HG02938 (cell line): ENCODE data around the gene NDUFB4.
A peak's percentile ranks its signal among the peaks of the same experiment; 100 is the strongest.

Experiments used
- ATAC-seq: cut with Tn5 transposase; IDR thresholded peaks from one replicate; pipeline ENCODE4 v1.9.1; 2021; ENCODE audit warnings: mild to moderate bottlenecking, moderate library complexity; ENCODE audit not compliant: unreplicated experiment

NDUFB4 gene

DNA sequence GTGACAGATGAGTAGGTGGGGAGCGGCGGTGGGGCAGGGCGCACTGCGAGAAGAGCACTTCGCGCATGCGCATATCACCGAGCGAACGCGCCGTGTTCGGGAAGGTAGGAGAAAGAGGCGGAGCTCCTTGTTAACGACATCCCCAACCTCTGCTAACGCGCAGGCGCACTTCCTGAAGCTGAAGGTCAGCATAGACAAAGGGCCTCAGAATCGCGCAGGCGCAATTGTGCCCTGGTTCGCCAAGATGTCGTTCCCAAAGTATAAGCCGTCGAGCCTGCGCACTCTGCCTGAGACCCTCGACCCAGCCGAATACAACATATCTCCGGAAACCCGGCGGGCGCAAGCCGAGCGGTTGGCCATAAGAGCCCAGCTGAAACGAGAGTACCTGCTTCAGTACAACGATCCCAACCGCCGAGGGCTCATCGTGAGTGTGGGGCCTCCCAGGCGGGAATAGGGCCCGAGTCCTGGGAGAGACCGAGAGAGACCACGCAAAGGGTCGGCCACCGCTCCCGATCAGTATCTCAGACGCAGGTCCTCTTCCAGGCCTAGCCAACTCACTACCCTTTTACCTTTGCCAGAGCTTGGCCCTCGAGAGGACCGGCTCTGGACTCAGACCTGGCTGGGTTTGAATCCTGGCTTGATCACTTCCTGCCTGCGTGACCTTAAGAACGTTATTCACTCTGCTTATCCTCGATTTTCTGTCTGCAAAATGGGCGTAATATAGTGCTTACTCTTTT, at the start of gene NDUFB4:
TSS of gene NDUFB4 (plus strand) at position 221 of the 737 bp plus-strand sequence. CDS start at position 245, 24 bp downstream.
- ATAC-seq: peak; percentile 94

DNA sequence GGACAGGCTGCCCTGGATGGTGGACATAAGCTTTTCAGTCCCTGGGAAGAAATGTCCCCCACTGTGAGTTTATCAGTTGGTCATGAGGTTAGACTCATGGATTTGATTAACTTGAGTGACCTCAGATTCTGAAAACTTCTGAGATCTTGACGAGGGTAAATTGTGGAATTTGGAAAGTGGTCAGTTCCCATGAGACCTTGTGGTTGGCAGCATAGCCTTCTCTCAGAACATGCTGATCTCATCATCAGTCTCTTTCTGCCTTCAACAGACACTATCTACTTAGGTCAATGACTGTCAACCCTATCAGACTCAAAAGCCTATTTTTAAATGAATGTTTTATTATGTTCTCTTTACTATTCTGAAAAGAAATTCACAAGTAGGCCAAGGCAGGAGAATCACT, 45.6 kb upstream of the NDUFB4 start:
- no peak for ATAC-seq

DNA sequence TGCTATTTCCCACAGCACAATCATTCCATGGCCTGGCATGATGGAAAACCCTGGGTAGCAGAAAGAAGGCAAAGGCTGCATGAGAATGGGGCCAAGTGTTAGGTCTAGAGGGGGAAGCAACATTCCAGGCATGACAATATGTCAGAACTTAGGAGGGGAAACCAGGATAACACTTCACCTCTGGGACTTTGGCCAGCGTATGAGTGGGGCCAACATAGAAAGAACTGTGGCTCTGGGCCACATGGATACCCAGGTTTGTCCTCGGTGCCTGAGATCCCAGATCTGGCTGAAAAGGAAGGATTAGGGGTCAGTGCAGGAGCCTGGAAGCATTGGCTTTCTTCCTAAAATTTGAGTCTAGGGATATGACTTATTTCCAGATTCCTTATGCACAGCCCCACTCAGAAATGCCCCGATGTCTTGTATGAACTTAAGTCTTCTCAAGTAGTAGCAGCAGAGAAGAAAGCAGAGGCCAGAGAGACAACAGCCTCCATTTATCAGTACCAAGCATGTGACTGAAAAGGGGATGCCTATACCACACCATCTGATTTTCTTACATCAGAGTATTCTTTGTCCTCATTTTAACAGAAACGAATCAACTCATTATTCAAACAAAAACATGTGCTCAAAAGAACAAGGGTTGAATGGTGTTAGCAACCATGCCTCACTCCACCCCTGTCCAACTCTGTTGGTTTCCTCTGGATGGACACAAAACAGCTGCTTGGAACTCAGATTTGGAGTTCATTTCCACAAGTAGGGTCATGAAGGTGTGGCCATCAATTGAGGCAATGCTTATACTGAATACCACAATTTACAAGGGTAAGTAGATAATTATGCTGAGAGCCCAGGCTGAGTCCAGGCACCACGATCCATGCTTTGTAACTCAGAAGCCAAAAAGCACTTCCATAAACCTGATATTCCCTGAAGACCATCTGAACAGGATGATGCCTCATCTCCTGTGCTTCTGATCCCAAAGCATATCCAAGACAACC, 43.7 kb upstream of the NDUFB4 start:
- ATAC-seq: no peak

DNA sequence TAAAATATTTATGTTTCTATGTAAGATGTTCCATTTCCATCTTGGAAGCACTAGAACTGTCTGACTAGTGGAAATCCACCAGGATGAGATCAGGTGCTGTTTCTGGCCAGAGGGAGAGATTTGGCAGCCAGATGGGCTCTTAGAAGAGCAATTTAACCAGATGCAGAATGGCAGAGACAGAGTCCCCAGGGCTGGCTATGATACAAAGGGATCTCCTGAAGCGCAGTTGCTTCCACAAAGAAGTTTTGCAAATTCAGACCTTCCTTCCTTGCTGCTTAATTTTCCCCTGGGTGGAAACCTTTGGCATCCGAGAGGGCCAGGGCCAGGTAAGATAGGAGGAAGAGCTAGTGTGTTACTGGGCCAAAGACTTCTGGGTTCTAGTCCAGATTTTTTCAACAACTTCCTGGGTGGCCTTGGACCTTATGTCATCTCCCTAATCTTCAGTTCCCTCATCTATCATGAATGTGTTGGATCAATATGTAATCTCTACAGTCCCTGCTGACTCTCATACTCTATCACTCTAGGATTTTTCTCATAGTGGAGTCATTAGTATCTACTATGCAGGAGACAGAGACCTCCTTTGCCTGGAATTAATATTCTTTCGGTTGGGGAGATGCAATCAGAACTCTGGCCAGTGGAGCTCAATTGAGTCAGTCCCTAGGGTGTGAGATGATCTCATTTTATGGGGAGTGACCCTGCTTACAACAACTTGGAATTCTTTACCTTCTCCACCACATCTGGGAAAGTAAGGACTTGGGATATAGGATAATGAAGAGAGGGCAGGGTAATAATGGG, 41.1 kb upstream of the NDUFB4 start:
- no peak for ATAC-seq

DNA sequence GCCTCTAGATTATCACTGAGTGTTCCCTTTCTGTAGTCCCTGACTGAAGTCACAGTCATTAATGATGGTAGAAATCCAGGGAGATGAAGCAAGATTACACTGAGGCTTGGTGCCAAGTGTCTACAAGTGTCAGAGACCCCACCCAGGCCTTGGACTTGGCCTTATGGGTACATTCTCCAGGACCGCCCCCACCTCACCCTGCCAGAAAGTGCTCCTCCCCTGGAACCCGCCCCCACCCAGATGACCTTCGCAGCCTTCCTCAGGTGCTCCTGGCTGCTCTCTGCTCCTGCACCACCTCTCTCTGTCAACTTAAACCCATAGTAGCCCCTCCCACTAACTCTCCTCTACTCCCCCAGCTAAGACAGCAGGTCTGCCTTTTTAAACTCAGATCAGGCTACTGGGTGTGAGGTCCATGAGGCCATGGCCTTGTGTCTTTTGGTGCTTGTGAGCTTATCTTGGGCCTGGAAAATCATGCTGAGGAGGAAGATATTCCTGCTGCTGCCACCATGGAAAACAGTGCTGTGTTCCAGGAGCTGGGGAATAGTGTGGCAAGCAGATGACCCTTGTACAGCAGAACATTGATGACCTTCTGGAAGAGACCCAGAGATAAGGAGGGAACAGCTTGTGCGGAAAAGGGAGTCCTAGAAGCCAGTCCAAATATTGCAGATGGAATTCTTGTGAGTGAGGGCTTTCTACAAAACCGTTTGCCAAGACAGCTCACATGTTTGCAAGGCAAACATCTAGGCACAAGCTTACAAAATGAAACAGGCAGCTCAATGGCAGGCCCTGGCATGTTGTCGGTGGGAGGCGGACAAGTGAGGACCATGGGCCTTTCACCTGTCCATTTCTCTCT, 40.3 kb upstream of the NDUFB4 start:
- no peak for ATAC-seq

DNA sequence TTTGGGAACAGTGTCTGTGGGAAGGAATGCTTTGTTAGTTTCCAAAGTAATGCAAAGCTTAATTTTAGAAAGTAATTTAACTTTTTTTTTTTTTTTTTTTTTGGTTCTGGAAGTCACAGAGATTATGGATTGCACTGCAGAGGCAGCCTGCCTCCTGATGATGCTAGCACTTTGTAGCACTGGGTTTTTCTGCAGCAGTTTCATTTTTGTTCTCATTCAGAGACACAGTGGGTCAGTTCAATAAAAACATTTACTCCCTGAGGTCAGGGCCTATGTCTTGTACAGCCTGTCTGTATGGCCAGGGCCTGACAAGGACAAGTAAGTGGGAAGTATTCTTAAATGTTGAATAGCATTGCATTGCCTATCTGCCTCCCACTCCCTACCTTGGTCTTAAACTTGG, 39.0 kb upstream of the NDUFB4 start:
- ATAC-seq: no peak

DNA sequence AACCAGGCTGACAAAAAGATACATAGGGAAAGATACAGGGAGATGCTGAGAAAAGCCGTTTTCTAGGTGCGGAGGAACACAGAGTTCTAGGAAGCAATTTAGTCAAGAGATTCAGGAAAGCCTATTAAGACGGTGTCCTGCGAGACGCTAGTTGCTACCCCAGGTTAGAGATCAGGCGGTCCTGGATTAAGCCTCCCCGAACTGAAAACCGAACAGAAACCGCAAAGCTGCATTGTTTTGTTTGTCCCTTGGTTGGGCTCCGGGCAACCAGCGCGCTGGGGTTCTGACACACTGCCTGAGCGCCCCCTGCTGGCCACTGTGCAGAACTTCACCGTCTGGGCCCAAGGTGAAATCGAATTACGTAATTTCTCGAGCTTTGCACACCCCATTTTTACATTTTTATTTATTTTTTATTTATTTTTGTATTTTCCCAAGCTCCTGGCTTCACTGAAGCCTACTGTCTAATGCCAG, 37.3 kb upstream of the NDUFB4 start:
- peak; percentile 96 for ATAC-seq

DNA sequence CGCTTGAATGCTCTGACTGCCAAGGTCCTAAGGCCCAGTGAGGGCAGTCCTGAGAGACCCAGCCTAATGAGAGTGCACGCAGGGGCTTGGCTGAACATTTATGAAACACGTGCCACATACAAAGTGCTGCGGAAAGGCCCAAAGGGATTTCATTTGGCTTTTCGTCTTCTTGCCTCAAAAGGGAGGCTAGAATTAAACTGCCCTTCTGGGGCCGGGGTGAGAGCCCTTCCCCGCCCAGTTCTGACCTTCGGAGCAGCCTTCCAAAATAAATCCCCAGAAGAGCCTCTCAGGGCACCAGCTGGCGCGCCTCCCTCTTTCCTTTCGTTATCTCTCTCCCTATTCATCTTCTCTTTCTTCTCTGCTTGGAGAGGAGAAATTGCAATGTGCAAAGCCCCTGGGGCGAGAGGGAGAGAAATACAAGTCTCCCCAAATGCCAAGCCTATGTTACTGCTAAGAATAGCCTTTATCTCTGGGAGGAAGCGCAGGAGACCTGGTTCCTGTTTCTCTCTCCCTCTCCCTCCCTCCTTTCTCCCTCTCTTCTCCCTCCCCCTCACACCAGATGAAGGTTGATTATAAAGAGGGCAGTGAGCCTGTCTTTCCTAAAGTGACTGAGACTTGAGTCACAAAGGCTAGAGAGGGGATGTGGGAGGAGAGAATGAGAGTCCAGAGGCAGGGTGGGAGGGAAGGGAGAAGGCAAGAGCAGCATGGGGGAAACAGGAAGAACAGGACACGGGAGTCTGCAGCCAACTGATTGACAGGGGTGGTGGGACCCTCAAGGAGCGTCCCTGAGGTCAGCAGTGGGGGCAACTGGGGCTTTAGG, 36.7 kb upstream of the NDUFB4 start:
- ATAC-seq: peak; percentile 29

DNA sequence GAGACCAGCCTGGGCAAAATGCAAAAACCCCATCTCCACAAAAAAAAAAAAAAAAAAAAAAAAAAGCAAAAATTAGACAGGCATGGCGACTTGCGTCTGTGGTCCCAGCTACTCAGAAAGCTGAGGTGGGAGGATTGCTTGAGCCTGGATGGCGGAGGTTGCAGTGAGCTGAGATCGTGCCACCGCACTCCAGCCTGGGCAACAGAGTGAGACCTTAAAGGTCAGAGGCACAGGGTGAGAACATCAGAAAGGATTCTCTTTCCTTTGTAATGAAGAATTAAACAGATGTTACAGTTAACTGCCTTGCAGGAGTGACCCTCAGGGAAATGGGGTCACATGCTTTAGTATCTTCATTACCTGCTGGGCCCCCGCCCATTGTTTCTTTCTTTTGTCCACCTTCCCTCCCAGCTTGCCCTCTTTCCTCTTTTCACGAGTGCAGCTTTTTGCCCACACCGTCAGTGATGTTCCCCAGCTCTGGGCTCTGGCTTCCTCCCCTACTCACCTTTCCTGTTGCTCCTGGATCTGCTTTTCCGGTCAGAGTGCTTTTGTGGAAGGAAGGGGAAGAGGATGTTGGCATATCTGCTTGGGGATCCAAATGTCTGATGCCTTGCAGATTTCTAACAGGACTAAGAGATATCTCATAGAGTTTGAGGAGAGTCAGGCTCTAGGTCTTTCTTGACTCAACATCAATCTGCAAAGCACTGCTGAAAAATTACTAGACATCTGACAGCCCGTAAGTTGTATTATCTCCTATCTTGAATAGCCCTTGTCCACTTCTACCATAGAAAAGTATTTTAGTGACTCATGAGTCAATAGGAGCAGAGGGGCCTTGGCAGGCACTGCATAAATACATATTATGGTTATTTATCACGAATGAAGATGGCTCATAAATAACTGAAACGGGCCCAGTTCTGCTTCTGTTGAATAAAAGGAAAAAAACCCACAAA, 35.6 kb upstream of the NDUFB4 start:
- ATAC-seq: no peak

DNA sequence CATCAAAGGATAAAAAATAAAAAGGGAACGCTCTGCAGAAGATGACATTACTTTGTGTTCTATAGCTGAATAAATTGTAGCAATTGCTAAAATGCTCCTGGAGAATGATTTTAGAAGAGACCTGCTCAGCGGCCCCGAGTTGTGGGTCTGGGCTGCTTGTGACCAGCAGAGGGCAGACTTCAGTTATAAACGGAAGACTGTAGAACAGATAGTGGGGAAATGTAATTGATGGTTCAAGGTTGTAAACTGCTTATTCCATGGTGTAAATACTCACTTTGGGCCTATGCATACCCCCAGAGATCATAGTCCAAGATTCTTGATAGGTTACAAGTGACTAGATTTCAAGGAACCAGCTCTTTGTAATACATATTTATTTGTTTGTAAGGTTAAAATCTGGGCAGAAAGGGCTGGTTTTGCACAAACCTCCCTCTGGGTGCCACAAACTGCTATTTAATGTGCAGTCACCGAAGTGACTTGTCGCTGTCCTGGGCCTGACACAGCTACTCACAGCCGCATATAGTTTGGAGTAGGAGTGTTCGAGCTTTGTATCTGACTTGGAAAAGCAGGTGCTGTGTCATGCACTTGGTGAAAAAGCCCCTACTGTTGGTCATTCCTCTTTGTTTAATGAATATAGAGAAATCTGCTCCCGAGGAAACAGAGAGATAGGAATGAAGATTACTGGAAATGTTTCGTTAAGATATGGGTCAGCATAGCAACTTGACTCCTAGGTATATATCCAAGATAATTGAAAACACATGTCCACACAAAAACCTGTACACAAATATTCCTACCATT, 34.7 kb upstream of the NDUFB4 start:
- peak; percentile 38 for ATAC-seq

DNA sequence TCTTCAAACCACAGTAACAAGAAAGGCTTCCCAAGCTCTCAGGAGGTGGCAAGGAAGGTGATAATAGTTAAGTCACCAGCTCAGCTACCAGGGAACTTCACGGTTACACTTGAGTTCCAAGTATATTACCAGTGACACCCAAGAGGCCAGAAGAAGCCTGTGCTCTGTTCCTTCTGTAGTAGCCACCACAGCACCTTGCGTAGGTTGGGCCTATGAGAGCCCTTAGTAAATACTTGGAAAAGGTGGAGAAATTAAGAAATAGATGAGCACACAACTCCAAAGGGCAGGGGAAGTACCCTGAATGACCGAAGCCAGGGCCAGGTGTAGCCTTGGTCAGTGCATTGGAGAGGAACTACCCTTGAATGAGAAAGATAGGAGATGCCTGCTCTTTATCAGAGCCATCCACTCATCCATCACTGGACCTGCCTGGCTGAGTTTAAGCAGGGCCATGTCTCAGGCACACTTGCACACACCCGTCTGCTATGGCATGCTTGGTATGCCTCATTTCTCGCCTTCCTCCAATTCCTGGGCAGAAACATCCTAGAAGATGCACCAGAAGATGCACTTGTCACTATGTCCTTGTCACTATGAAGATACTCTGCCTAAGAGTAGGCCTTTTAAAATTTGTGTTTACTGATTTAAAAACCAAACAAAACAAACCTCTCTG, 32.6 kb upstream of the NDUFB4 start:
- ATAC-seq: no peak

DNA sequence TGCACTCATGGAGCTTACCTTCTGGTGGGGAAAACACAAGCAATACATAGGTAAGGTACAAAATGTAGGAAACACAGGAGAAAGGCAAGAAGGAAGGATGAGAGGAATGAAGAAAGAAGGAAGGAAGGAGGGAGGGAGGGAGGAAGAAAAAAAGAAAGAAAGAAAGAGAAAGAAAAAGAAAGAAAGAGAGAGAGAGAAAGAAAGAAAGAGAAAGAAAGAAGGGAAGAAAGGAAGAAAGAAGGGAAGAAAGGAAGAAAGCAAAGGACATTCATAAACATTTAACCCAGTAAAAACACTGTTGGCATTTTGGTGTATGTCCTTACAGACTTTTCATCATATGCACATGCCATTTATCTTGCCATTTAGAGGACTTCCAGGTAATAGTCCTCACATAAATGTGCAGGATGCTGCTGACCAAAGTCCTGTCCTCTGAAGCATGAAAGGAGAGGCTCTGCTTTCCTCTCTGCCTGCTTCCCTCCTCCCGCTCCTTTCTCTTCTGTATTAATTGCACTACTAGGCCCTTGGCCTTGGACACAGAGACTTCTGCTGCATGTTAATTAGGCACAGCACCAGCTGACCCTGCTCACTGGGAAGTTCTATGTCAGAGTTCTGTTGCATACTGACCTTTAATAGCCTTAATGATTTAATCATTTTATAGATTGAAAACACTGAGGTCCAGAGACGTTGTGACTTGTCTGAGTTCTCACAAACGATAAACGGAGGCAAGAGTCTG, 29.7 kb upstream of the NDUFB4 start:
- no peak for ATAC-seq

DNA sequence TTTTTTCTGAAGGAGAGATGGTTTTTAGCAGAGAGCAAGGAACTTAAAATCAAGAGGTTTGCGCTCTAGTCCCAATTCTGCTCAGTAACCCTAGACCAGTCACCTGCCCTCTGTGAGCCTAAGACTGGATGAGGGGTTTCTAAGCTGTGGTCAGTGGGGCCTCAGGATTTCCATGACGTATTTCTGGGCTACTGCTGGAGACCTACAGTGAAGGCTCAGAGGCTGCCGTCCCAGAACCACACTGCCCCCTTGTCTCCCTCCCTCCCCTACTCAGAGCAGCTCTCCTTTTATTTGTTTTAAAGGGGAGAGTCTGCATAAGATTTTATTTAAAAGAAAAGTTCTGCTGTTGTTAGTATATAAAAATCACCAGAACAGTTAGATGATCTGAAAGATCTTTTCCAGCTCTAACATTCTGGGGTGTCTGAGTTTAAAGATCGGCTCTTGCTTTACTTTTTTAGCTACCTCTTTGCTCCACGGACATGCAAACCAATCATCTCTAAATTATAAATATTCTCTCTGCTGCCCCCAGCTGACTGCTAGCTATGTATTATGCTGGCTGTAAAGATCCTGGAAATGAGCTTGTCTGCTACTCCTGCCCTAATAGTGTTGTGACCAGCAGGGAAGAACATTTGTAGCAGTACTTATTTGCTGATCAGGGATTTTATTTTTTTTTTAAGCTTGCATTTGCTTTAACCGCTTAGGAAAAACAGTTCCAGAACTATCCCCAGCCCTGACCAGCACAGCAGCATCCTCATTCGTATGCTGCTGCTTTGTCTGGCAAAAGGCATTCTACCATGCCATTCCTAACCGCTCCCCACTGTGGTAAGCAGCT, 28.6 kb upstream of the NDUFB4 start:
- ATAC-seq: no peak

DNA sequence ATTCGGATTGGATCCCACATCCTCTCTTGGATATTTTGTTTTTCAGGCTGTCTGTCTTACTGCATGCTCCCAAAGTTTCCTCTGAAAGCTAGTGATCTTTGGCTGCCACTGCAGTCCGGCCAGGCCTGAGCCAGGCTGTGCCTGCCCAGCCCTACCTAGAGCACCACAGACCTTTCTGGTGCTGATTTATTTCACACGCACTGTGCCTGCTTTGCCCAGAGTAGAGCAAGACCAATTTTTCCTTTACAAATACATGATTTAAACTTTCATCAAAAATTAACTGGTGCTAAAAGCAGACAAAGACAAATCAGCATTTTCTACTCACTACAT, 28.0 kb upstream of the NDUFB4 start:
- ATAC-seq: no peak

DNA sequence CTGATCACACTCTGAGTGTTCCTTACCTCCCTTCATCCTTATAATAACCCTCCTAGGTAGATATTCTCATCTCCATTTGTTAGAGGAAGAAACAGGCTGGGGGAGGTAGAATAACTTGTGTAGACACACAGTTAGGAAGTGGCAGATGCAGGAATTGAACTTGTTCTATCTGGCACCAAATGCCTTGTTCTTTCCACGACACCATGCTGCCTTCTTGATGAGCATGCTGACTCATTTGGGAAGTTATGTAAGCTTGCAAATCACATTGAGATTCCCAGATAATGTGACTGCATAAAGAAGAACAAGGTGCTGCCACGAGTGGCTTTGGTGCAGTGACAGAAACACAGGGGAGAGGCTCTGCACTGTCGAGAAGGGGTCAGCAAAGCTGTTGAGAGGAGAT, 27.5 kb upstream of the NDUFB4 start:
- ATAC-seq: no peak
